ENCODE data around the gene MBTPS1.
A peak's percentile ranks its signal among the peaks of the same experiment; 100 is the strongest.

MBTPS1 gene

DNA sequence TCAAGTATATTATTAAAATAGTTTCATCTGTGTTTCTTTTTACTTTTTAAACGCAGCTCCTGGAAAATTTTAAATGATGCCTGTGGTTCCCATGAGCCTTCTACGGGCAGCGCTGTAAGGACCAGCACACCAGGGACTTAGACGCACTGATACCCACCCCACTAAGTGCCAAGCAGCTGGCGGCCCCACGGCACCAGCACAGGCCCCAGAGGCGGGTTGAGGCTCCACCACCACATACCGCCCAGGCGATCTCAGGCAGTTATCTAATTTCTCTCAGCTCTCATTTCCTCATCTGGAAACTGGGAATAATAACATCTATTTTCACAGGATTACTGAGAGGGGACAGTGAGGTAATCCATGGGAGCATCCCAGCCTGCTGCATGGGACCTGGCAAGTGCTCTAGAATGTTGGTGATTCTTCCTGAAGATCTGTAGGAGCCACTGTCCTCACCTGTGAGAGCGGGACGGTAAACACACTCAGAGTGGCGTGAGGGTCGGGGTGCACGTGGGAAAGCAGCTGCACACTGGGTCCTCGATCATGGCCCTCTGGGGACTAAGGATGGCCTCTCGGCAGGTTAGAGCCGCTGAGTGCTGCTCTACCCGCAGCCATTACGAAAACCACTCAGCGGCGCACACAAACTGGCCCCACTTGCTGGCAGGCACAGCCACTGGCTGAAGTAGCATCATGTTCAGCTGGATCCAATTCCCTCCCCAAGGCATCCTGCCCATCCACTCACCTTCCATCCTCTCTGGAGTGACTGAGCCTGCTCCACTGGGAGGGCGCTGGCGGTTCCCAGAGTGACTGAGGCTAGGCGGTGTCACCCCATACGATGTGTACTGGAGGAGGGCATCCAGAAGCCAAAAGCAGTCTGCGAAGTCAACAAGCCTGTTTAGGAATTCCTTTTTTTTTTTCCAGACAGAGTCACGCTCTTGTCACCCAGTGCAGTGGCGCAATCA, 56.5 kb downstream of the MBTPS1 start:
- DNase-seq (no peak), ATAC-seq (no peak)
- Mint-ChIP-seq H3K4me1 (peaks cover 11% of the 10 kb centered on the region), H3K27ac (no peak overlapping the region), H3K4me3 (no peak overlapping the region), H3K27me3 (no peaks in the 10 kb centered on the region), H3K9me3 (no peaks in the 10 kb centered on the region)

DNA sequence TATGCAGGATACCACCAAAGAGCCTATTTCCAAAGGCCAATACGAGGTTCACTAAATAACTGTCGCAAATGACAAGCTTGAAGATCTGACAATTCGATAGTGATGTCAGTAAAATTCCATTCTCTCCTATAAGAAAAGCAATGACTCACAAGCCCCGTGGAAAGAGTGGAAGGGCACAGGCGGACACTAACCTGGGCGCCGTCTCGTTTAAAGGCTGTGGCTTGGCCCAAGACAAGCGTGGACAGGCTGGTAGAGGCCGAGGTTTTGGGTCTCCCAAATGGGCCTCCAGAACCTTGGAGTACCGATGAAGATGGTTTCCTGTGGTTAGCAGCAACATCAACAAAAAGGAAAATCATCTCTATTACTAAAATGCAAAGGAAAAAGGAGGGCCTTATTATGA, 57.6 kb downstream of the MBTPS1 start:
- ATAC-seq (no peak), DNase-seq (no peak)
- Mint-ChIP-seq H3K4me1 (peaks cover 11% of the 10 kb centered on the region), H3K27me3 (no peaks in the 10 kb centered on the region), H3K9me3 (no peaks in the 10 kb centered on the region), H3K27ac (peak overlapping the region in 1 of 2 donors; percentile 82), H3K4me3 (no peak overlapping the region)

DNA sequence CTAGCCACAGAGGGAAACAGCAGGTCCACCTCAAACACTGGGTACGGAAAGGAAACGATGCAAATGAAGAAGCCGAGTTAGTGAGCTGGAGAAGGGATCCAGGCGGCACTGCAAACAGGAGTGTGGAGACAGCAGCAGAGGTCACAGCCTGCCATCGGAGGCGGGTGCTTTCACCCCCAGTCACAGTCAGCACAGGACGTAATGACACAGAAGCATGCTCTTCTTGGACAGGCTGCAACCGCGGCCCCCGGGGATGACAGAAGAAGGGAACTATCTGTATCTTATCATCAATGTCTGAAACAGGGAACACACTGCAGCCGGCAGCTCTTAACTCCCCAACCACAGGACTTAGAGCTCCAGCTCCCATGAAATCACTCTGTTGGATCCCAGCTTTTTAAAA, 58.1 kb downstream of the MBTPS1 start:
- Mint-ChIP-seq H3K27ac (no peak overlapping the region), H3K9me3 (no peaks in the 10 kb centered on the region), H3K4me3 (no peak overlapping the region), H3K4me1 (peaks cover 11% of the 10 kb centered on the region), H3K27me3 (no peaks in the 10 kb centered on the region)
- no peak for ATAC-seq
- no peak for DNase-seq

GRCh38 chr16:84058211-84058610, 58.5 kb downstream of the MBTPS1 start:
- Mint-ChIP-seq H3K27me3 (no peaks in the 10 kb centered on the region), H3K4me3 (no peak overlapping the region), H3K9me3 (no peaks in the 10 kb centered on the region), H3K27ac (no peak overlapping the region), H3K4me1 (peaks cover 7% of the 10 kb centered on the region)
- DNase-seq = no peak
- ATAC-seq = no peak

DNA sequence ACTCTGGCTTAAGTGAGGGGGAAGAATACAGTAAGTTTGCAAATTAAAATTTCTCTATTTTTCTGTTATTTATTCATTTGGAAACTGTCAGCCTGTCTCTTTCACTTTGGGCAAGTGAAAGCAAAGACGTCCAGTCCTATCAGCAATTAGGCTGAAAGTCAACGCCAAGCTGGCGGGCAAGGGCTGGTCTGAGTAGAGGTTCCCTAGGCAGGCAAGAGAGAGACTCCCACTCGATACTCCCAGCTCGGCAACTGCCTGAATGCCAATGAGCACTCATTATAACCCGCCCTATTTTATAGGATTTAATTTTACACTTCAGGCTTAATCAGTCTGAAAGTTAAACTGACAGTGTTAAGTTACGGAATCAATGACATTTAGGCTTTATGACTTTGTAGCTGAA, 59.8 kb downstream of the MBTPS1 start:
- no peaks in the 10 kb centered on the region for H3K4me1 Mint-ChIP-seq
- H3K27ac Mint-ChIP-seq = no peak overlapping the region
- H3K4me3 Mint-ChIP-seq = no peak overlapping the region

GRCh38 chr16:84055801-84056634, 60.7 kb downstream of the MBTPS1 start:
- no peaks in the 10 kb centered on the region for H3K9me3 Mint-ChIP-seq
- no peak overlapping the region for H3K4me3 Mint-ChIP-seq
- peak overlapping the region in 1 of 2 donors; percentile 24 for H3K27ac Mint-ChIP-seq
- ATAC-seq (no peak), DNase-seq (no peak)
- no peaks in the 10 kb centered on the region for H3K4me1 Mint-ChIP-seq
- no peaks in the 10 kb centered on the region for H3K27me3 Mint-ChIP-seq

More for the DNA sequence above, 59.8 kb downstream of the MBTPS1 start:
- Mint-ChIP-seq H3K27me3 (no peaks in the 10 kb centered on the region), H3K9me3 (no peaks in the 10 kb centered on the region)
- ATAC-seq = no peak
- no peak for DNase-seq

GRCh38 chr16:84055366-84055765, 61.4 kb downstream of the MBTPS1 start:
- Mint-ChIP-seq H3K27me3 (no peaks in the 10 kb centered on the region), H3K27ac (peak overlapping the region in 1 of 2 donors; percentile 7), H3K4me3 (no peak overlapping the region), H3K9me3 (no peaks in the 10 kb centered on the region), H3K4me1 (no peaks in the 10 kb centered on the region)
- ATAC-seq (no peak), DNase-seq (no peak)

DNA sequence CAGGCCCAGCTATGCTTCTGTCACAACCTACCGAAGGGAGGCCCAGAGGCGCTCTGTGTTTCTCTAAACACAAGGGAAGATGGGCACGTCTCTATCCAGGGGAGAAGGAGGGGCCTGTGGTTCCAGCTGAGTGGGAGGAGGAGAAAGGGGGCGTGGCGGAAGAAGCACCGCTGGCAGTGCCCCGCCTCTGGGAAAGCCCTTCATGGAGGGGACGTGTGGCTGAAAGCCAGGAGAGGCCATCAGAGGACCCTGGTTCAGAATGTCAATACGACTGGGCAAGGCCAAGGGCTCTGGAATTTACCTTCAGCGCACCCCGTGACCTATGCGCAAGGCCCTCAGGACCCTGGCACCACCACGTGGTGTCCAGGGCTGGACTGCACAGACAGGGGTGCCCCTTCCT, 61.8 kb downstream of the MBTPS1 start:
- no peaks in the 10 kb centered on the region for H3K27me3 Mint-ChIP-seq
- no peak for ATAC-seq
- H3K4me3 Mint-ChIP-seq = no peak overlapping the region
- no peak for DNase-seq
- H3K4me1 Mint-ChIP-seq = no peaks in the 10 kb centered on the region
- H3K27ac Mint-ChIP-seq = no peak overlapping the region
- H3K9me3 Mint-ChIP-seq = no peaks in the 10 kb centered on the region

GRCh38 chr16:84054271-84054670, 62.5 kb downstream of the MBTPS1 start:
- DNase-seq = no peak

DNA sequence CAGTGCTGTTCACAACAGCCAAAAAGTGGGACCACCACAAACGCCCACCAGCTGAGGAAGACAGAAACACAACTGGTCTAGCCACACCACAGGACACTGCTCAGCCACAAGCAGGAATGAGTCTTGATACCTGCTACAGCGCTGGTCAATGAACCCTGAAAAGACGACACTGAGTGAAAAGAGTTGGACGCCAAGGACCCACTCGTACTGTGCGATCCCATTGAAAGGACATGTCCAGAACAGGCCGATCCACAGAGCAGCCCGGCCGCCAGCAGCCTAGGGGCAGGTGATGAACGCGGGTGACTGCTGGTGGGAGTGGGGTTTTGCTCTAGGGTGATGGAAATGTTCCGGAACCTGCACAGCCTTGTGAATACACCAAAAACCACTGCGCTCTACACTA, 63.5 kb downstream of the MBTPS1 start:
- H3K27ac Mint-ChIP-seq = no peak overlapping the region
- no peak overlapping the region for H3K4me3 Mint-ChIP-seq
- no peaks in the 10 kb centered on the region for H3K4me1 Mint-ChIP-seq
- H3K9me3 Mint-ChIP-seq = no peaks in the 10 kb centered on the region
- H3K27me3 Mint-ChIP-seq = no peaks in the 10 kb centered on the region
- ATAC-seq (no peak), DNase-seq (no peak)

More at GRCh38 chr16:84054271-84054670, 62.5 kb downstream of the MBTPS1 start:
- H3K27ac Mint-ChIP-seq = peak overlapping the region in 1 of 2 donors; percentile 24
- no peaks in the 10 kb centered on the region for H3K4me1 Mint-ChIP-seq
- no peaks in the 10 kb centered on the region for H3K27me3 Mint-ChIP-seq
- H3K9me3 Mint-ChIP-seq = no peaks in the 10 kb centered on the region
- ATAC-seq = no peak
- no peak overlapping the region for H3K4me3 Mint-ChIP-seq

GRCh38 chr16:84052071-84052622, 64.6 kb downstream of the MBTPS1 start:
- no peaks in the 10 kb centered on the region for H3K27me3 Mint-ChIP-seq
- no peak overlapping the region for H3K27ac Mint-ChIP-seq
- H3K4me3 Mint-ChIP-seq = no peak overlapping the region

DNA sequence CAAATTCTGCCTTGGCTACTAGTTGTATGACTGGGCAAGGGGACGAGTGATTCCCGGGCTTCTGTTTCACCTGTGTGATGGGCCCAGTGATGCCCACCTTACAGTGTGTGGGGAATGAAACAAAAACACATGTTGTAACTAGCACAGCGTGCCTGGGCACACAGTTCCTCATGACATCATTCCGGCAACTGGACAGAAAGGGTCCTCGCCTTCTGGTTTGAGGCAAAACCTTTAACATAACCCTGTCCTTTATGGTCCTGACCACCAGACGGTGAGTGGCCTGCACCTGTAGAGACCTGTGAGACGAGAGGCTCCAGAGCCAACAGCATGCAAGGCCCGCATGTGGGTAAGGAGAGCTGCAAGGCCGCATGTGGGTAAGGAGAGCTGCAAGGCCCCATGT, 66.4 kb downstream of the MBTPS1 start:
- Mint-ChIP-seq H3K27ac (peak overlapping the region; percentile 75 to 91), H3K27me3 (no peaks in the 10 kb centered on the region), H3K9me3 (no peaks in the 10 kb centered on the region), H3K4me1 (no peaks in the 10 kb centered on the region), H3K4me3 (no peak overlapping the region)
- ATAC-seq = no peak
- DNase-seq = no peak

More at GRCh38 chr16:84052071-84052622, 64.6 kb downstream of the MBTPS1 start:
- no peaks in the 10 kb centered on the region for H3K4me1 Mint-ChIP-seq
- ATAC-seq = no peak
- no peaks in the 10 kb centered on the region for H3K9me3 Mint-ChIP-seq
- DNase-seq = no peak

DNA sequence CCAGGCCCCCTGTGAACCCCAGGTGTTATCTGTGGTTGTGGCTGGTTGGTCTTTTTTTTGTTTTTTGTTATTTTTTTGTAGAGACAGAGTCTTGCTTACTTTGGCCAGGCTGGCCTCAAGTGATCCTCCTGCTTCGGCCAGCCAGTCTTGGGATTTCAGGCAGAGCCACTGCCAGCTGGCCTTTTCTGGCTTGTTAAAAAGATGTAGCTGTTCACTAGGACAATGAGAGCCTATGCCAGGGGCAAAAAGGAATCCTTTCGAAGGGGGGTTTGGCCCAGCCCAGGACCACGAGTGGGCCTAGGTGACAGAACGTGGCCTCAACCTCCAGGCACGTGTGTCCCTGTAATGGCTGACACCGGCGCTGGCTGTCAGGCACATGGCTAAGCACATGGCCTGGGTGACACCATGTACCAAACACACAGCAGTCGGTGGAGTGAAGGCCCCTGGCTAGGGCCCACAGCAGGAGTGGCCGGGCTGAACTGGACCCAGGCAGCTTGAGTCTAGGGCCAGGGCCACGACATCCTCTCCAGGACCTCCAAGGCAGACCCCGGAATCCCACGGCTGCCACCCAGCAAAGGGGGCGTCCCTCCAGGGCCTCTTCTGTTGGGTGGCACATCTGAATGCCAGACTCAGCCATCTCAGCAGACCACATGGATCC, 67.2 kb downstream of the MBTPS1 start:
- DNase-seq (no peak), ATAC-seq (no peak)
- Mint-ChIP-seq H3K4me1 (no peaks in the 10 kb centered on the region), H3K27me3 (peaks cover 6% of the 10 kb centered on the region), H3K27ac (peak overlapping the region in 1 of 2 donors; percentile 57), H3K9me3 (no peaks in the 10 kb centered on the region), H3K4me3 (no peak overlapping the region)

GRCh38 chr16:84048871-84049270, 67.9 kb downstream of the MBTPS1 start:
- ATAC-seq (no peak), DNase-seq (no peak)
- H3K4me3 Mint-ChIP-seq = no peak overlapping the region
- H3K27ac Mint-ChIP-seq = no peak overlapping the region
- no peaks in the 10 kb centered on the region for H3K9me3 Mint-ChIP-seq
- peaks cover 3% of the 10 kb centered on the region for H3K4me1 Mint-ChIP-seq
- H3K27me3 Mint-ChIP-seq = peaks cover 13% of the 10 kb centered on the region

GRCh38 chr16:84048270-84048669, 68.5 kb downstream of the MBTPS1 start:
- Mint-ChIP-seq H3K4me1 (peaks cover 9% of the 10 kb centered on the region), H3K4me3 (no peak overlapping the region), H3K9me3 (no peaks in the 10 kb centered on the region), H3K27ac (no peak overlapping the region), H3K27me3 (peaks cover 19% of the 10 kb centered on the region)
- DNase-seq (no peak), ATAC-seq (no peak)
